Measurements from ENCODE around the gene RGS9.

The RGS9 gene

GRCh38 chr17:65102788-65103187 lies 34.4 kb upstream of the RGS9 start:
- in situ Hi-C loops (cut with MboI; ENCODE audit: low pct_unique_long_range_greater_than_20kb, low sequenced_read_pairs, unreplicated experiment) = no loop called here
- no peak for DNase-seq (ENCODE audit: low spot score)

GRCh38 chr17:65103431-65103830 lies 33.7 kb upstream of the RGS9 start:
- no peak for DNase-seq (ENCODE audit: low spot score)
- TF ChIP-seq CTCF (IDR thresholded peaks at IDR 0.05; ENCODE audit: extremely low read depth, insufficient read depth, missing control alignments) = no peak
- in situ Hi-C loops (cut with MboI; ENCODE audit: low pct_unique_long_range_greater_than_20kb, low sequenced_read_pairs, unreplicated experiment) = no loop called here

More at GRCh38 chr17:65102788-65103187, 34.4 kb upstream of the RGS9 start:
- no peak for TF ChIP-seq CTCF (IDR thresholded peaks at IDR 0.05; ENCODE audit: extremely low read depth, insufficient read depth, missing control alignments)

GRCh38 chr17:65103896-65104295 lies 33.3 kb upstream of the RGS9 start:
- no peak for DNase-seq (ENCODE audit: low spot score)

GRCh38 chr17:65104541-65104940 lies 32.6 kb upstream of the RGS9 start:
- no peak for TF ChIP-seq CTCF (IDR thresholded peaks at IDR 0.05; ENCODE audit: extremely low read depth, insufficient read depth, missing control alignments)
- in situ Hi-C loops (cut with MboI; ENCODE audit: low pct_unique_long_range_greater_than_20kb, low sequenced_read_pairs, unreplicated experiment) = no loop called here

More at GRCh38 chr17:65103896-65104295, 33.3 kb upstream of the RGS9 start:
- in situ Hi-C loops (cut with MboI; ENCODE audit: low pct_unique_long_range_greater_than_20kb, low sequenced_read_pairs, unreplicated experiment) = no loop called here
- no peak for TF ChIP-seq CTCF (IDR thresholded peaks at IDR 0.05; ENCODE audit: extremely low read depth, insufficient read depth, missing control alignments)

GRCh38 chr17:65104973-65105372 lies 32.2 kb upstream of the RGS9 start:
- no peak for DNase-seq (ENCODE audit: low spot score)
- no peak for TF ChIP-seq CTCF (IDR thresholded peaks at IDR 0.05; ENCODE audit: extremely low read depth, insufficient read depth, missing control alignments)
- in situ Hi-C loops (cut with MboI; ENCODE audit: low pct_unique_long_range_greater_than_20kb, low sequenced_read_pairs, unreplicated experiment) = no loop called here

More at GRCh38 chr17:65104541-65104940, 32.6 kb upstream of the RGS9 start:
- DNase-seq (ENCODE audit: low spot score) = no peak

GRCh38 chr17:65108152-65108551 lies 29.0 kb upstream of the RGS9 start:
- TF ChIP-seq CTCF (IDR thresholded peaks at IDR 0.05; ENCODE audit: extremely low read depth, insufficient read depth, missing control alignments) = no peak
- in situ Hi-C loops (cut with MboI; ENCODE audit: low pct_unique_long_range_greater_than_20kb, low sequenced_read_pairs, unreplicated experiment) = no loop called here
- DNase-seq (ENCODE audit: low spot score) = no peak

GRCh38 chr17:65109543-65109942 lies 27.6 kb upstream of the RGS9 start:
- in situ Hi-C loops (cut with MboI; ENCODE audit: low pct_unique_long_range_greater_than_20kb, low sequenced_read_pairs, unreplicated experiment) = no loop called here
- DNase-seq (ENCODE audit: low spot score) = no peak
- TF ChIP-seq CTCF (IDR thresholded peaks at IDR 0.05; ENCODE audit: extremely low read depth, insufficient read depth, missing control alignments) = no peak
